ENCODE results near the gene SFMBT1.

Gene SFMBT1

DNA sequence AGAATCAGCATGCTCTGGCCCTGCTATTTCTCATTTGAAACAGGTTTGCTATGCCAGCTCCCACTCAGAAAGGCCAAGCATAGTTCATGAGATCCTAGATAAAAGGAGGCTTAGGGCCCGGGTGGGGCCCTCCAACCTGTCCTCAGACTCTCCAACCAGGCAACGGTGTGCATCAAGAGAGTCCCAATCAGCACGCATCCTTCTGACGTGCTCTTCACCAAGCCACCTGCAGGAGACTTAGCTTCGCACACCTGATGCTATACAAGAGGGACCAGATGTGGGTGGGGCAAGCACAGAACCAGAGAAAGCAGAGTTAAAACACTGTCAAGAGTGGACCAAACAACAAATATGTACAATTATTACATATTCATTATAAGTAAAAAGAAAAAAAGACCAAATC lies 165.8 kb downstream of the SFMBT1 start:
- no peak for DNase-seq

DNA sequence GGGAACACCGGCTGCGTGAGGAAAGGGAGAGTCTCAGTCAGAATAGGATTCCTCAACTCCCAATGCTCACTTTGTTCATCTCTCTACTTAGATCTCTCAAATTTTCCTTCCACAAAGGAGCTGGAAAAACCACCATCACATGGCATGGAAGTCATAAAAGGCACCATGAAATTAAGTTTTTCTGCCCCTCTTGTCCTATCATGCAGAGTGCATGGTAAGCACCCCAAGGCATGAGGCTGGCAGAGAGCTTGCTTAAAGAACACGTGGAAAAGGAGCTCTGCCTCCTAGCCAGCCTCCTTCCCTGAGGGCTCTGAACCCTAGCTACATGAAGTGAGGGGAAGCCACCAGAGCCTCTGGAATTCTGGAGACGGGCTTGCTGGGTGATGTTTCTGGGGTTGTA lies 166.3 kb downstream of the SFMBT1 start:
- DNase-seq: no peak

DNA sequence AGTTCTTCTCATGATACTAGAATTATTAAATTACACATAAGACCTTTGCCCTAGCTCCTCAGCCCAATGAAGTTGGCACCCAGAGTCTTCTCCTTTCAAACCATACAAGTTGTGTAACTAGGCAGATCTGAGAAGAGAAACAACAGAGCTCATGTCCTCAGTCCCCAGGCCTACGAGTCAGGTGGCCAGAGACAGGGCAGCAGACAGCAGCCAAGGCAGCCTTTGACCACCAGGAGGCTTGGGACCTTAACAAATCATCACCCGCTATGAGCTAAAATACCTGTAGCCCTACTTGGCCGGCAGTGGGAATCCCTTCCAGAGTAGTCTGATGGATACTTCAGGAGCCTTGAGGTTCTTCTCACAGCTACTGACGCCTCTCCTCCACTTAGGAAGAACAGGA lies 166.8 kb downstream of the SFMBT1 start:
- no peak for DNase-seq

DNA sequence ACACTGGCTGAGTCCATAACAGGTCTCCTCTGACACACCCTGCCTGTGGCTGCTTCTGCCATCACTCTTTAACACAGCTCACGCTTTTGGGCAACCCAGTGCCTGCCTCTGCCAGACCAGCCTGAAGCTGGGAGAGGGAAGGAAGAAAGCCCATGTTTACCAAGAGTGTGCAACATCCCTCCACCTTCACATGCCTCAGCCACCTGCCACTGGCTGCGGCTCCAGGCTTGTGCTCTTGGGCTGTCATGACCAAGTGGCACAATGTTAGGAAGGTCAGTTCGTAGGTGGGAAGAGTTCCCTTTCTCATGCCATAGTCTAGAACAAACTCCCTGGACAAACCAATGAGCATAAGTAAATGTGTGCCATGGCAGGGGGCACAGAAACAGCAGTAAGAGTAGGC lies 168.8 kb downstream of the SFMBT1 start:
- no peak for DNase-seq

DNA sequence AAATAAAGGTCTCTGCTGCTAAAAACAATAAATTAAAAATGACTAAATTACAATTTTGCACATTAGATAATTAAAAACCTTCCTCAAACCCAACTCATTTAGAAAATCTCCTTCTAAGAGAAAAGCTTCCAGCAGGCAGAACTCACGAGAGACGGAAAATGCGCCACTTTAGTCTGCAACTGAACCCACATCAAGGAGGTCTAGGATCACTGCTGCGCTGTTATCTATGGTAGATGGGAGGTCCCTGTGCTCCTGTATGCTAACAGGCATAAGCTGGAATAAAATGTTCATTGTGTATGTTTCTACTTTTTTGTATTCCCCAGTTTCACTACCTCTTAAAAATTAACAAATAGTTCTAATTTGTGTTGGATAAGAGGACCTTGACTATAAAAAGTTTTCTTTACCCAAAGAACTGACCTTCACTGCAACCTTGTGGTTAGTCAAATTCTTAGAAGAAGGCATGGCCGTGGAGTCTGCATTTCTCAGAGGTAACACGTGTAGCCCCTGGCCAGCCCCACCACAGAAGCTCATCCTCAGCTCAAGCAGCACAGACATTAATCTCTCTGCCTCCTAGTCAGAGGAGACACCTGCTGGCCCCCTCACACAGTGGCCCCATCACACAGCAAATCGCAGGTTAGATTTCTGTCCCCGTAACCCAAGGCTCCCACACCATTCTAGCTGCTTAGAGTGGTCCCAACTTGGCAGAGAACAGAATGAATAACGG lies 170.8 kb downstream of the SFMBT1 start:
- no peak for DNase-seq

DNA sequence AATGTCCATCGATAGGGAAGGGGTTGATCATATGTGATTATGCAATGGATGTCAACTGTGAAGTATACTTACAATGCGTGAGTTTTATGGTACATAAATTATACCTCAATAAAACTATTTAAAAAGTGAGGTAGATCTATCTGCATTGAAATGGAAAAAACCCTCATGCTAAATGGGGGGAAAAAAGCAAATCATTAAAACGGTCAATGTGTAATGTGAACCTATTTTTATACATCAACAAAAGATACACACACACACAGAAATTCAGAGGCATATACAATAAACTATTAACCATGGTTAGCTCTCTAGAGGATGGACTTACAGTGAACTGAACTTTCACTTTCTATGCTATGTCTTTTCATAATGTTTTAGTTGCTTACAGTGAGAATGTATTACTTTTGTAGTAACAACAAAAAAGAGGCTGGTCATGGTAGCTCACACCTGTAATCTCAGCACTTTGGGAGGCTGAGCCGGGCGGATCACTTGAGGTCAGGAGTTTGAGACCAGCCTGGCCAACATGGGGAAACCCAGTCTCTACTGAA lies 171.6 kb downstream of the SFMBT1 start:
- DNase-seq: no peak

DNA sequence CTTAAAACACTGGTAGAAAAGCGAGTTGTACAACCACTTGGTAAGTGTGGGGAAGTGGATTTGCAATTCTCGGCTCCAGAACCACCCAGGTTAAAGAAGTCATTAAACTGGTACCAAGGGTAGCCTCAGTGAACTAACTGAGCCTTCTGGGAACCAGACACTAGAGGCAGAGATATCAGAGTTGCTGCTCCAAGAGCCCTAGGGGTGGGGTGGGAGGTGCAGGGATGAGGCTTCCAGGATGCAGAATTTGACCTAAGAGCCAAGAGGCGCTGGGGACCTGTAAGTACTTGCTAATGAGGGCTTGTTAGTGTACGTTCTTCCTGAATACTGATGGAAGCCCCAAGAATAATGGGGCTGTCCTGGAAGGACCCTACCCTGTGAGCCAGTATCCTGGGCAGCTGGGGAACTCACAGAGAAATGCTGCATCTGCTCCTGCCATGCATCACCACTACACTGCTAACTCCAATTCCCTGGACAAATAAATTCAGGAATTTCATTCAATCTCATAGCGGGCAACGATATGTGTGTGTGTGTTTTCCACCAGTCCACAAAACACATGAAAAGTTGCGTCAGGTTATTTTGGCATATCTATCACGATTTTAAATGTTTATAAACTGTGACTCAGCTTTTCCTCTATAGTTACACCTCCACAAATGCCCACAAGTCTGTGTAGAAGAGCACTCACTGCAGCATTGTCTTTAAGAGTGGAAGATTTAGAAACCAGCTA lies 172.3 kb downstream of the SFMBT1 start:
- no peak for DNase-seq

DNA sequence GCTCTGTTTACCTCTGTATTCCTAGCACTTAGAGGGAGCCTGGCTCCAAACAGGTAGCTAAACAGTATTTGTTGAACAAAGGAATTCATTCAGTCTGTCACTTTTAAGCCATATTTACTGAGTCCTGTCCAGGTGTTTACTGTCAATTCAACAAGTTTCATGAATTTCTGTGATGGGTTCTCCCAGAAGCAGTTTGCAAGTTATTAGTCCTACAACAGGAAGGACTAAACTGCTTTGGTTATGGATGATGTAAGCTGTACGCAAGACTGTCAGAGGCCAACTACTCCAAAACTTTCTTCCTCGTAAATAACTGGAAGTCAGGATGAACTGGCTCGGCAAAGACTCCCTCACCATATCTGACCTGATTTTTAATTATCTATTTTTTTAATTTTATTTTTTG lies 173.6 kb downstream of the SFMBT1 start:
- DNase-seq: no peak

DNA sequence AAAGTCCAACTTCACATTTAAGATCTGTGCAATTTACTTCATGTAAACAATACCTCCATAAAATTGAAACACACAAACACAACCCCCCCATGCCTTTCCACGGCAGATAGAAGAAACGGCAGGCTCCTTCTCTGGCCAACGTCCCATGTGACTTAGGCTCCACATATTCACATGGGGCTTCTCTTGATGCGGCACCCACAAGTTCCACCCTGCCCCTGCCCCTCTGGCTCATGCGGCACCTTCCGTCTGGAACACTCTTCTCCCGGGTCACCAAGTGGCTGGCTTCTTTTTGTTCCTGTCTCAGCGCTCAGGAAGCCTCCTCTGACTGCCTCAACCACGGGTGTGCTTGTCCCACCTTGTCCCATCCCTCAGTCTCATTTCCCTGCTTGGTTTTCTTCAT lies 174.1 kb downstream of the SFMBT1 start:
- no peak for DNase-seq

DNA sequence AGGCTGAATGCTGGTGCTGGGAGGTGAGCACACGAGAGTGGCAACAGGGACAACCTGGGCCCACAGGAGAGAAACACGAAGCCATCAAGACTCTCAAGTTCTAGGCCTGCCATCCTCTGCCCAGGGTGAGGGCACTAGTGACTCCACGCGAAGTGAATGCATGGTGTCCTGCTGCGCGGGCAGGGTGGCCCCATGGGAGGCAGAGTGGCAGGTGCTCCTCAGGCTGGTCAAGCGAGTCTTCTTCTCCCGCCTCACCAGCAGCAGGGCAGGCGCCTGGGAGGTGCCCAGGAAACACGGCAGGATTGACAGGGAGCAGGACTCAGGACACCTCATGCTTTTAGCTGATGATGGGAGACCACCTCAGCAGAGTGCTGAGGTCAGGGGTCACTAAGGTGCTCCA lies 175.4 kb downstream of the SFMBT1 start:
- no peak for DNase-seq

DNA sequence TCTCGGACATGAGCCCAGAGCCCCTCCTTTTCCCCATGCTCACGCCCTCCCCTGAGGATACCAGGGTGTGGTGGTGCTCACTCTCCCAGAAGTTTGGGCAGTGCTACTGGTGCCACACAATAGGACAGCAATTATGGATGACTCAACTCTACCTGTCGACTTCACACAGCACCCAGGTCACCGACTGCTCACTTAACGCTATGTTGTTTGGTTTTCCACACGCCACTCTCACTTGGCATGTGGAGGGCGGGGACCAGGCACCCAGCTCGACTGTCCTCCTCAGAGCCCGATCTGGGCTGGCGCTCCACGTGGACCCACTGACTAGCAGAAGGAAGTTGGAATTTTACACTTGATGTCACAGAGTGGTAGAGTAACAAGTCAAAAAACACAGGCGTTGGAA lies 179.4 kb downstream of the SFMBT1 start:
- DNase-seq: no peak

DNA sequence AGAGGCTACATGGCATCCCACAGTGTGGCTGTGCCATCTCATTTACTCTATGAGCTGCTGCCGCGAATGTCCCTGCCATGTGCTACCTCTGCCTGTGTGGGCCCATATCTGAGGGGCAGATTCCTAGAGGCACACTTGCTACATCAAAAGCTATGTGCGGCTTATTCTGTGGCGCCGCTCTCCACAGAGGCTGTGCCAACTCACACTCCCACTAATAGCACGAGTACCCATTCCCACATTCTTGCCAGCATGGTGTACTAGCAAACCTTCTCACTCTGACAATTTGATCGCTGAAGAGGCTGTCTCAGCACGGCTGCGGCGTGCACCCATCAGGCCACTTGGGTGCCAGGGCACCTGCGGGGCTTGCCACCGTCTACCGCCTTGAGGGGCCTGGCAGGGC lies 179.9 kb downstream of the SFMBT1 start:
- DNase-seq: no peak

DNA sequence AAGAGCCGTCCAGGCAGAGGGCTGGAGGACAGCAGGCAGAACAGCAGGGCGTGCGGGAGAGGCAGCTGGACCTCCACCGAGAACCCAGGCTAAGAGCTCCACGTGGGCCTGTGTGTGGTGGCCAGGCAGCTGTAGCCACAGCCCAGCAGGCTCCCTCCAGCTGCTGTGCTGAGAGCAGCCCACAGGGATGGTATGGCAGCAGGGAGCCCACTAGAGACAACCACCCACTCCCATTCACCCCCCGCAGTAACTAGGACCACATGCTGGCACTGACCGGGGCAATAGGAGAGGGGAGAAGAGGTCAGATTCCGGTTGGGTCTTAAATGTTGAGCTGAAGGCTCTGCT lies 185.5 kb downstream of the SFMBT1 start:
- DNase-seq: peak in 1 of 2 experiments; percentile 68

DNA sequence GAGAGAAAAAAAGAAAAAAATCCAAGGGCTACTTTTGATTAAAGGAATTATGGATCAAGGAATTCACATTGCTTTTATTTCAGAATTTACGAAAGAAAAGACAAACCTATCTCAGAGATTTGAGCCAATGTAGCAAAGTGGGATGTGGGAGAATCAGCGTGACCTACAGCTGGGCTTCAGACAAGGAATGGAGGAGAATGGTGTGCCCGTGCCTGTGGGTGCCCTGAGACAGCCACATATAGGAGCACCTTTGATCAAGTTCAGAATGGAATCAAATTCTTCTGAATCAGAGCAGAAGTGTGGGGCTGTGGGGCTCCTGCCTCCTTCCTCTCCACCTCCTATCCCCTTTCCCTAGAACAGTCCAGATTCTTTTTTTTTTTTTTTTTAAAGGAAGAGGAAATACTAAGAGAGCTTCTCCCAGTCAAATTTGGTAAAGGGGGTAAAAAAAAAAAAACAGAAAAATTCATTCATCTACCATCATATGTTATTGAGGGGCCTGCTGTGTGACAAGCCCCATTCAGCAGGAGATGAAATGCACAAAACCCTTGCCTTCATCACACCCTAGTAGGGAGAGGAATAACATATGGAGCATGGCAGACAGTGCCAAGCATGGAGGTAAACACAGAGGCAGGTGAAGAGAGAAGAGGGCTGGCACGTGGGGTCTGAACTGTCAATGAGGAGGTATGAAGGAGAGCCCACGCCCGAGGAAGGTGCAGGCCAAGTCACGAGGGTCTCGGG lies 186.0 kb downstream of the SFMBT1 start:
- DNase-seq: no peak

DNA sequence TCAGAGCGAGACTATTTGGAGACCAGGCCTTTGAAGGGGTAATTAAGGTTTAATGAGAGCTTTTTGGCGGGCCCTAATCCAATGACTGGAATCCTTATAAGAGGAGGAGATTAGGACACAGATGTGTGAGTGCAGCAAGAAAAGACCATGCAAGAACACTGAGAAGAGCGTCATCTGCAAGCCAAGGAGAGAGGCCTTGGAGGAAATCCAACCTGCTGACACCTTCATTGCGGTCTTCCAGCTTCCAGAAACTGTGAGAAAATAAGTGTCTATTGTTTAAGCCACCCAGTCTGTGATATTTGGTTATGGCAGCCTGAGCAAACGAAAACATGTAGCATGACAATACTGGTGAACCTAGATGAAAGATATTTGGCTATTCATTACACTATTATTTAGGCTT lies 188.0 kb downstream of the SFMBT1 start:
- peak; percentile 85 to 96 for DNase-seq

DNA sequence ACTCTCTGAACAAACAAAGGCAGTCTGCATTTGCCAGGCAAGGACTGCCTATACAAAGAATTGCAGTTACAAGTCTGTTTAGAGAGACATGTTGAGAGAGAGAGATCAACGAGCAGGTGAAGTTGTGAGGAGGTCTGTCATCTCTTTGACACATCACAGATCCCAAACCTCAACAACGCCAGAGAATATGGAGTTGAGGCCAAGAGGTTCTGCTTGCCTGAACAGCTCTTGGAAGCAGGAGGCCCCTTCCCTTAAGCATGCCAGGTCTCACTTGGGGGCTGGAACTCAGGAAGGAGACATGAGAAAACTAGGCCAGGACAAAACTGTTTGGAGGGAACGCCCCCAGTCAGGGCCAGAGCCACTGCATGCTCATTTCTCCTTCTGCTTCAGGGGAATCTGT lies 188.7 kb downstream of the SFMBT1 start:
- no peak for DNase-seq

DNA sequence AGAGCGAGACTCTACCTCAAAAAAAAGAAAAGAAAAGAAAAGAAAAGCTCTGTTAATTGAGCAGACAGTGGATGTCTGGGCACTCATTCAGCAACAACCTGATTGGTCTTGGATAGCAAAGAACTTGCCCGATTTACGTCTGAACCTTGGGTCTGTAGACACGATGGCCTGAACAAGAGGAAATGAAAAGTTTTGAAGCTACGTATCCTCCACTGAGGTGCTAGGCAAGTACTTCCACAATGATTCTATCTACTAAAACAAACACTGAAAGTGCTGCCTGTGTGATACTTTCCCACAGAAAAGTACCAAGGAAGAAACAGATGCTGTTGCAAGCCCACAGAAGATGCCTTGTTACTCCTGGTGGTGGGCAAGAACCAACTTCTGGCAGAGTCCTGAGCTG lies 189.2 kb downstream of the SFMBT1 start:
- no peak for DNase-seq

DNA sequence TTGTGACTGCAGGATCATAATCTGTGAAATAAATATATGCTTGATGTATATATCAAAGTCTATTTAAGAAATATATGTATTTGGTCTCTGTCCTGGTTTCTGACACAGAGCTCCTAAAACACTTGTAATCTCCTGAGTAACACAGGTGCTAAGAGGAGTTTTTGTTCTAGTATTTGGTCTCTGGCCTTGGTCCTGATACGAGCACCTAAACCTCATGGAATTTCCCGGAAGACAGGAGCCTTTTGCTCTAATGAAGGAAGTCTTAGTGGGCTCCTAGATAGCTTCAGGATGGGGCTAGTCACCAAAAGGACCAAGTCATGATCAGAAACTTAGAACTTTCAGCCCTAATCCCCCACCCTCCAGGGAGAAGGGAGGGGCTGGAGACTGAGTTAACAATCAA lies 191.9 kb downstream of the SFMBT1 start:
- no peak for DNase-seq
